ENCODE results near the gene NEK3. TPM values are rescaled to one million over a fixed set of nuclear protein-coding genes. Genes with fewer than 3 reads are reported as not detected.
"Not testable (repeated sequence)": the region's sequence is repeated elsewhere in the genome, so short reads cannot be mapped to it uniquely, and the experiment has no call there.

The NEK3 gene
- polyA plus RNA-seq, 1 donor from 2014 or later: 61.0 TPM

DNA sequence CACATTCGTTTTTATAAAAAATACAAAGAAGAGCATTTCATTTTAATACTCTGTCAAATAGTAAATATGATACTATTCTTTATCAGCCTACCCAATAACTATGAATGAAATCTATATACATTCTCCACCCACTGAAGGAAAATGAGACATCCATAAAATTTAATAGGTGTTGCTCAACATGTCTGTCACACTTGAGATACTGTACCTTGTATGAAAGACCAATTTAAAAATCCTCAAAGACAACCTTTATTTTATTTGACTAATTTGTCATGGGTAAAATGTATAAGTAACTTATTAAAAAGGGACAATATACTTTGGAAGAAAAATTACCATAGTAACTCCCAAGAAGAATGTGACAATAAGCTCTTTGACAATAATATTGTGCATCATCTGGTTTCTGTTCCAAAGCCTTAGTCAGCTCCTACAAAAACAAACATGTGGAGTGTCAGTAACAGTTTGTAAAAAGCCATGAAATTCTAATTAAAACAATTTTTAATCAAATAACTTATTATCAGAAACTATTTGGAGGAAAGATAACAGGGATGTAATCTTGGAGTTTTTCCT, 11.5 kb upstream of the NEK3 start:
- not testable (repeated sequence) for H3K4me2 ChIP-seq (ENCODE audit: low read length); H4K20me1 ChIP-seq (ENCODE audit: insufficient read depth); H3K9me3 ChIP-seq (ENCODE audit: low read length); H2AFZ ChIP-seq (ENCODE audit: low read depth, low read length); H3K36me3 ChIP-seq (ENCODE audit: insufficient read depth, low read length); H3F3A ChIP-seq (ENCODE audit: insufficient read depth, low read length, poor library complexity, severe bottlenecking); H3K27me3 ChIP-seq (ENCODE audit: insufficient read depth, low read depth, low read length); H3K79me2 ChIP-seq (replicated peaks; ENCODE audit: insufficient read depth, low read length); H3K9me2 ChIP-seq (ENCODE audit: insufficient read depth, low read length); H3K9ac ChIP-seq (ENCODE audit: low read length); H3K4me3 ChIP-seq (ENCODE audit: low read length); H3K27ac ChIP-seq (ENCODE audit: low read length)

DNA sequence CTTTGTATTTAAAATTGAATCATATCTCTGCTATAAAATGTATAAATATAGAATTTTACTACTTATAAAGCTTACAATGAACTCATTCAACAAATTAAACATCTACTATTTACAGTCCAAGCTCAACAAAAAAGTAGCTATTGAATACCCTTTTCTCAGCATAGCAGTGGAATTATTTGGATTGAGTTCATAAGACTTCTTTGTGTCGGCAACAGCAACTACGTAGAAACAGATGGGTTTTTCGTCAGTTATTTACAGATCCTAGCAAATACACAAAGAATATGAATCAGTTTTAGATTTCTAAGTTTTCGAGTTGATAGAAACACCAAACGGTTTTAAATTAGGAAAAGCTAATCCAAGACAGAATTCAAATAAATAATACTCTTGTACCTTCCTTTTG, 10.4 kb upstream of the NEK3 start:
- Histone ChIP-seq H3K9ac (ENCODE audit: low read length) (no peak overlapping the region), H4K20me1 (ENCODE audit: insufficient read depth) (no peaks in the 10 kb centered on the region), H2AFZ (ENCODE audit: low read depth, low read length) (no peak overlapping the region), H3F3A (ENCODE audit: insufficient read depth, low read length, poor library complexity, severe bottlenecking) (no peaks in the 10 kb centered on the region), H3K4me2 (ENCODE audit: low read length) (no peak overlapping the region), H3K79me2 (replicated peaks; ENCODE audit: insufficient read depth, low read length) (no peaks in the 10 kb centered on the region), H3K9me2 (ENCODE audit: insufficient read depth, low read length) (no peaks in the 10 kb centered on the region), H3K27ac (ENCODE audit: low read length) (no peak overlapping the region), H3K4me3 (ENCODE audit: low read length) (no peak overlapping the region), H3K36me3 (ENCODE audit: insufficient read depth, low read length) (no peaks in the 10 kb centered on the region), H3K27me3 (ENCODE audit: insufficient read depth, low read depth, low read length) (no peaks in the 10 kb centered on the region), H3K9me3 (ENCODE audit: low read length) (no peaks in the 10 kb centered on the region)
- TF ChIP-seq, protein P1, sequence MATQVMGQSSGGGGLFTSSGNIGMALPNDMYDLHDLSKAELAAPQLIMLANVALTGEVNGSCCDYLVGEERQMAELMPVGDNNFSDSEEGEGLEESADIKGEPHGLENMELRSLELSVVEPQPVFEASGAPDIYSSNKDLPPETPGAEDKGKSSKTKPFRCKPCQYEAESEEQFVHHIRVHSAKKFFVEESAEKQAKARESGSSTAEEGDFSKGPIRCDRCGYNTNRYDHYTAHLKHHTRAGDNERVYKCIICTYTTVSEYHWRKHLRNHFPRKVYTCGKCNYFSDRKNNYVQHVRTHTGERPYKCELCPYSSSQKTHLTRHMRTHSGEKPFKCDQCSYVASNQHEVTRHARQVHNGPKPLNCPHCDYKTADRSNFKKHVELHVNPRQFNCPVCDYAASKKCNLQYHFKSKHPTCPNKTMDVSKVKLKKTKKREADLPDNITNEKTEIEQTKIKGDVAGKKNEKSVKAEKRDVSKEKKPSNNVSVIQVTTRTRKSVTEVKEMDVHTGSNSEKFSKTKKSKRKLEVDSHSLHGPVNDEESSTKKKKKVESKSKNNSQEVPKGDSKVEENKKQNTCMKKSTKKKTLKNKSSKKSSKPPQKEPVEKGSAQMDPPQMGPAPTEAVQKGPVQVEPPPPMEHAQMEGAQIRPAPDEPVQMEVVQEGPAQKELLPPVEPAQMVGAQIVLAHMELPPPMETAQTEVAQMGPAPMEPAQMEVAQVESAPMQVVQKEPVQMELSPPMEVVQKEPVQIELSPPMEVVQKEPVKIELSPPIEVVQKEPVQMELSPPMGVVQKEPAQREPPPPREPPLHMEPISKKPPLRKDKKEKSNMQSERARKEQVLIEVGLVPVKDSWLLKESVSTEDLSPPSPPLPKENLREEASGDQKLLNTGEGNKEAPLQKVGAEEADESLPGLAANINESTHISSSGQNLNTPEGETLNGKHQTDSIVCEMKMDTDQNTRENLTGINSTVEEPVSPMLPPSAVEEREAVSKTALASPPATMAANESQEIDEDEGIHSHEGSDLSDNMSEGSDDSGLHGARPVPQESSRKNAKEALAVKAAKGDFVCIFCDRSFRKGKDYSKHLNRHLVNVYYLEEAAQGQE (IDR thresholded peaks at IDR 0.05; ENCODE audit: borderline replicate concordance): no peak
- TF ChIP-seq TAF1 (IDR thresholded peaks at IDR 0.05; ENCODE audit: low read depth): no peak
- no peak for TF ChIP-seq MXI1 (conservative IDR thresholded peaks at IDR 0.05; ENCODE audit: poor library complexity, severe bottlenecking)
- no peak for TF ChIP-seq EZH2 (IDR thresholded peaks at IDR 0.05; ENCODE audit: borderline replicate concordance, insufficient read depth, low read length, poor library complexity, severe bottlenecking)

DNA sequence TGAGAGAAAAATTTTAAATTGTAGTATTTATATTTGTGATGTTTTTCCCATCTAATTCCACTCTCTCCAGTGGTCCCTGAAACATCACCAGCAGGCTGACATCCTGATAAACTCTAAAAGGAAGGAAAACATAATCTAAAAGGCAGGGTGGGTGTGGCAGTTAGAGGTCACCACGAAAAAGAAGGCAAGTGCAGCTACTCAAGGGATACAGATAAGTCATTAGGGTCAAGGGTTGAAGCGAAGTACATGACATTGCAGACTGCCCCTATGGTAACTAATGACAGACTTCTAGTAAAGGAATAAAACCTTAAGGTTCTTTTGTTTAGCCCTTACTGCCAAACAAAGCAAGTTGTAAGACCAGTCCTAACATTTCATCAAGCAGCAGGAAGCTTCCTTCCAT, 6.0 kb upstream of the NEK3 start:
- TF ChIP-seq RAD21 (conservative IDR thresholded peaks at IDR 0.05) (no peak), EP300 (conservative IDR thresholded peaks at IDR 0.05; ENCODE audit: poor library complexity, severe bottlenecking) (no peak), POLR2AphosphoS5 (IDR thresholded peaks at IDR 0.05) (no peak), SMC3 (conservative IDR thresholded peaks at IDR 0.05; ENCODE audit: poor library complexity) (no peak), TAF1 (IDR thresholded peaks at IDR 0.05; ENCODE audit: low read depth) (no peak), EZH2 (IDR thresholded peaks at IDR 0.05; ENCODE audit: borderline replicate concordance, insufficient read depth, low read length, poor library complexity, severe bottlenecking) (no peak), MXI1 (conservative IDR thresholded peaks at IDR 0.05; ENCODE audit: poor library complexity, severe bottlenecking) (no peak)
- TF ChIP-seq, protein P1 (IDR thresholded peaks at IDR 0.05; ENCODE audit: borderline replicate concordance): no peak
- TF ChIP-seq, protein P2, sequence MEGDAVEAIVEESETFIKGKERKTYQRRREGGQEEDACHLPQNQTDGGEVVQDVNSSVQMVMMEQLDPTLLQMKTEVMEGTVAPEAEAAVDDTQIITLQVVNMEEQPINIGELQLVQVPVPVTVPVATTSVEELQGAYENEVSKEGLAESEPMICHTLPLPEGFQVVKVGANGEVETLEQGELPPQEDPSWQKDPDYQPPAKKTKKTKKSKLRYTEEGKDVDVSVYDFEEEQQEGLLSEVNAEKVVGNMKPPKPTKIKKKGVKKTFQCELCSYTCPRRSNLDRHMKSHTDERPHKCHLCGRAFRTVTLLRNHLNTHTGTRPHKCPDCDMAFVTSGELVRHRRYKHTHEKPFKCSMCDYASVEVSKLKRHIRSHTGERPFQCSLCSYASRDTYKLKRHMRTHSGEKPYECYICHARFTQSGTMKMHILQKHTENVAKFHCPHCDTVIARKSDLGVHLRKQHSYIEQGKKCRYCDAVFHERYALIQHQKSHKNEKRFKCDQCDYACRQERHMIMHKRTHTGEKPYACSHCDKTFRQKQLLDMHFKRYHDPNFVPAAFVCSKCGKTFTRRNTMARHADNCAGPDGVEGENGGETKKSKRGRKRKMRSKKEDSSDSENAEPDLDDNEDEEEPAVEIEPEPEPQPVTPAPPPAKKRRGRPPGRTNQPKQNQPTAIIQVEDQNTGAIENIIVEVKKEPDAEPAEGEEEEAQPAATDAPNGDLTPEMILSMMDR (IDR thresholded peaks at IDR 0.05; ENCODE audit: poor library complexity, severe bottlenecking): no peak
- H3K27me3 ChIP-seq (ENCODE audit: insufficient read depth, low read depth, low read length): no peaks in the 10 kb centered on the region
- no peaks in the 10 kb centered on the region for H3F3A ChIP-seq (ENCODE audit: insufficient read depth, low read length, poor library complexity, severe bottlenecking)
- no peaks in the 10 kb centered on the region for H3K79me2 ChIP-seq (replicated peaks; ENCODE audit: insufficient read depth, low read length)
- H3K4me2 ChIP-seq (ENCODE audit: low read length): no peak overlapping the region
- H3K9ac ChIP-seq (ENCODE audit: low read length): no peak overlapping the region
- no peaks in the 10 kb centered on the region for H3K36me3 ChIP-seq (ENCODE audit: insufficient read depth, low read length)
- H3K4me3 ChIP-seq (ENCODE audit: low read length): no peak overlapping the region
- H3K9me2 ChIP-seq (ENCODE audit: insufficient read depth, low read length): no peaks in the 10 kb centered on the region
- H4K20me1 ChIP-seq (ENCODE audit: insufficient read depth): no peaks in the 10 kb centered on the region
- H3K9me3 ChIP-seq (ENCODE audit: low read length): no peaks in the 10 kb centered on the region
- no peak overlapping the region for H2AFZ ChIP-seq (ENCODE audit: low read depth, low read length)
- H3K27ac ChIP-seq (ENCODE audit: low read length): no peak overlapping the region
